PC-3 (cell line): ENCODE results near the gene SHPK. TPM values are rescaled to one million over a fixed set of nuclear protein-coding genes. Genes with fewer than 3 reads are reported as not detected.

ENCODE experiments used
- ATAC-seq: fragments of 200-7000 bp; cut with Tn5 transposase; 2 replicates; pipeline ENCODE4 v1.9.1; 2020; ENCODE audit warnings: mild to moderate bottlenecking, moderate library complexity
- BruUV-seq: library from RNA; stranded (reverse); fragments of 400-500 nt; replicated peaks from 2 replicates; lab custom pipeline; 2021; lab: Mats Ljungman, UMichigan
- CTCF ChIA-PET: fragments of 300-600 bp; sonication (Branson Sonifier 250); formaldehyde crosslinking; loops from one replicate; lab custom pipeline; 2022; ENCODE audit warnings: antibody characterized with exemption; lab: Charles Lee
- POLR2A ChIA-PET: fragments of 300-600 bp; sonication (Branson Sonifier 250); formaldehyde crosslinking; loops from one replicate; lab custom pipeline; 2022; ENCODE audit warnings: antibody characterized with exemption; ENCODE audit not compliant: unreplicated experiment; lab: Charles Lee
- DNase-seq: peaks from one replicate; pipeline ENCODE4 v3.0.0-alpha.2; 2015
- H2AFZ ChIP-seq: fragments of 300-600 bp; sonication (generic); 2 replicates; pipeline ENCODE4 v1.6.0; 2016; ENCODE audit warnings: antibody characterized with exemption, low read length
- H3F3A ChIP-seq: fragments of 300-600 bp; sonication (generic); one replicate; pipeline ENCODE4 v1.6.0; 2017; ENCODE audit warnings: antibody characterized with exemption, low read length, control low read depth, mild to moderate bottlenecking; ENCODE audit not compliant: unreplicated experiment
- H3K27ac ChIP-seq: fragments of 300-600 bp; sonication (generic); 2 replicates; pipeline ENCODE4 v1.5.1; 2016; ENCODE audit warnings: mild to moderate bottlenecking, low read length
- H3K27me3 ChIP-seq: fragments of 300-600 bp; sonication (generic); 2 replicates; pipeline ENCODE4 v1.6.1; 2016; ENCODE audit warnings: low read length, mixed read lengths
- H3K36me3 ChIP-seq: fragments of 300-600 bp; sonication (generic); 2 replicates; pipeline ENCODE4 v1.6.1; 2016; ENCODE audit warnings: low read depth, mixed run types, low read length, mixed read lengths
- H3K4me1 ChIP-seq: fragments of 300-600 bp; sonication (generic); 2 replicates; pipeline ENCODE4 v1.5.1; 2016; ENCODE audit warnings: low read length; ENCODE audit not compliant: insufficient read depth
- H3K4me2 ChIP-seq: fragments of 300-600 bp; sonication (generic); 2 replicates; pipeline ENCODE4 v1.6.0; 2016; ENCODE audit warnings: low read length
- H3K4me3 ChIP-seq: fragments of 300-600 bp; sonication (generic); 2 replicates; pipeline ENCODE4 v1.5.1; 2016; ENCODE audit warnings: mild to moderate bottlenecking, low read length, mixed read lengths
- H3K79me2 ChIP-seq: fragments of 300-600 bp; sonication (generic); 2 replicates; pipeline ENCODE4 v1.6.1; 2017; ENCODE audit warnings: low read length, mixed read lengths
- H3K9ac ChIP-seq: fragments of 300-600 bp; sonication (generic); 2 replicates; pipeline ENCODE4 v1.6.0; 2016; ENCODE audit warnings: mild to moderate bottlenecking, low read length
- H3K9me2 ChIP-seq: fragments of 300-600 bp; sonication (generic); replicated peaks from 2 replicates; pipeline ENCODE4 v1.6.1; 2016; ENCODE audit warnings: mixed run types, low read length, mixed read lengths
- H3K9me3 ChIP-seq: fragments of 300-600 bp; sonication (generic); 2 replicates; pipeline ENCODE4 v1.6.1; 2016; ENCODE audit warnings: low read length, mixed read lengths
- H4K20me1 ChIP-seq: fragments of 300-600 bp; sonication (generic); 2 replicates; pipeline ENCODE4 v1.6.1; 2016; ENCODE audit warnings: low read length, mixed read lengths
- EZH2 ChIP-seq: fragments of 300-600 bp; sonication (generic); IDR thresholded peaks from one replicate; pipeline ENCODE4 v1.6.1; 2017; ENCODE audit warnings: antibody characterized with exemption, mild to moderate bottlenecking, low read length; ENCODE audit not compliant: unreplicated experiment
- EZH2phosphoT487 ChIP-seq: fragments of 300-600 bp; sonication (generic); IDR thresholded peaks from 2 replicates; pipeline ENCODE4 v1.6.1; 2018; ENCODE audit warnings: mild to moderate bottlenecking, antibody characterized with exemption, low read length, borderline replicate concordance
- intact Hi-C: fragments of 100-400 bp; cut with micrococcal nuclease; formaldehyde crosslinking; loops from 2 replicates; pipeline ENCODE4 v1.9.0; 2023
- total RNA-seq: library from RNA; depleted of rRNA; stranded (reverse); fragments of >200 nt; gene quantifications from 2 replicates; pipeline ENCODE4 v1.2.3, GENCODE V29; 2014
- TF ChIP-seq, protein P1 (sequence below): fragments of 300-600 bp; sonication (generic); conservative IDR thresholded peaks from 2 replicates; pipeline ENCODE4 v1.5.1; 2017; ENCODE audit warnings: antibody characterized with exemption, low read depth, mild to moderate bottlenecking, low read length

Gene SHPK
- total RNA-seq, 1 experiment from 2014 or later: 22.4 TPM

GRCh38 chr17:3681057-3681456, 45.0 kb upstream of the SHPK start:
- H3K4me1 ChIP-seq: no peaks in the 10 kb centered on the region
- intact Hi-C loops: loop anchor here (5.0 kb wide), 1 partner anchor 51 kb away; no protein-coding TSS in a partner anchor
- no peaks in the 10 kb centered on the region for H4K20me1 ChIP-seq
- no peaks in the 10 kb centered on the region for H3K27me3 ChIP-seq
- H3K27ac ChIP-seq: no peak overlapping the region
- TF ChIP-seq, protein P1, sequence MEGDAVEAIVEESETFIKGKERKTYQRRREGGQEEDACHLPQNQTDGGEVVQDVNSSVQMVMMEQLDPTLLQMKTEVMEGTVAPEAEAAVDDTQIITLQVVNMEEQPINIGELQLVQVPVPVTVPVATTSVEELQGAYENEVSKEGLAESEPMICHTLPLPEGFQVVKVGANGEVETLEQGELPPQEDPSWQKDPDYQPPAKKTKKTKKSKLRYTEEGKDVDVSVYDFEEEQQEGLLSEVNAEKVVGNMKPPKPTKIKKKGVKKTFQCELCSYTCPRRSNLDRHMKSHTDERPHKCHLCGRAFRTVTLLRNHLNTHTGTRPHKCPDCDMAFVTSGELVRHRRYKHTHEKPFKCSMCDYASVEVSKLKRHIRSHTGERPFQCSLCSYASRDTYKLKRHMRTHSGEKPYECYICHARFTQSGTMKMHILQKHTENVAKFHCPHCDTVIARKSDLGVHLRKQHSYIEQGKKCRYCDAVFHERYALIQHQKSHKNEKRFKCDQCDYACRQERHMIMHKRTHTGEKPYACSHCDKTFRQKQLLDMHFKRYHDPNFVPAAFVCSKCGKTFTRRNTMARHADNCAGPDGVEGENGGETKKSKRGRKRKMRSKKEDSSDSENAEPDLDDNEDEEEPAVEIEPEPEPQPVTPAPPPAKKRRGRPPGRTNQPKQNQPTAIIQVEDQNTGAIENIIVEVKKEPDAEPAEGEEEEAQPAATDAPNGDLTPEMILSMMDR: no peak
- no peak for TF ChIP-seq EZH2phosphoT487
- TF ChIP-seq EZH2: no peak
- ATAC-seq (no peak), DNase-seq (no peak)
- POLR2A ChIA-PET: no interaction called here
- no peak overlapping the region for H3K4me2 ChIP-seq
- no peaks in the 10 kb centered on the region for H3F3A ChIP-seq
- H3K9ac ChIP-seq: no peak overlapping the region
- H2AFZ ChIP-seq: no peak overlapping the region
- no peaks in the 10 kb centered on the region for H3K79me2 ChIP-seq
- no peaks in the 10 kb centered on the region for H3K9me3 ChIP-seq
- no TSS peak for BruUV-seq
- H3K4me3 ChIP-seq: no peak overlapping the region
- no peaks in the 10 kb centered on the region for H3K9me2 ChIP-seq
- CTCF ChIA-PET: no interaction called here
- no peaks in the 10 kb centered on the region; the same call in 1 of the 2 replicates for H3K36me3 ChIP-seq

GRCh38 chr17:3679531-3680126, 43.6 kb upstream of the SHPK start:
- Histone ChIP-seq H4K20me1 (no peaks in the 10 kb centered on the region), H3K36me3 (no peaks in the 10 kb centered on the region; the same call in 1 of the 2 replicates), H3K4me3 (no peak overlapping the region), H3K9ac (no peak overlapping the region), H3K4me2 (no peak overlapping the region), H3F3A (no peaks in the 10 kb centered on the region), H3K4me1 (no peaks in the 10 kb centered on the region), H3K9me3 (no peaks in the 10 kb centered on the region), H3K27ac (no peak overlapping the region), H3K27me3 (no peaks in the 10 kb centered on the region), H3K79me2 (no peaks in the 10 kb centered on the region), H2AFZ (no peak overlapping the region), H3K9me2 (no peaks in the 10 kb centered on the region)
- TF ChIP-seq EZH2phosphoT487: no peak
- TF ChIP-seq EZH2: no peak
- TF ChIP-seq, protein P1: no peak
- ChIA-PET POLR2A (no interaction called here), CTCF (no interaction called here)
- intact Hi-C loops: loop anchor here (5.0 kb wide), 1 partner anchor 53 kb away; no protein-coding TSS in a partner anchor
- ATAC-seq (no peak), DNase-seq (no peak)
- no TSS peak for BruUV-seq
